Smooth muscle cell of the brain vasculature (primary cell): ENCODE results near the gene ELFN2.
"Not testable (repeated sequence)": the region's sequence is repeated elsewhere in the genome, so short reads cannot be mapped to it uniquely, and the experiment has no call there.

Source experiments
- DNase-seq: peaks from one replicate; pipeline ENCODE4 v3.0.0-alpha.2; 2012; ENCODE audit warnings: low read depth, low spot score

The ELFN2 gene

DNA sequence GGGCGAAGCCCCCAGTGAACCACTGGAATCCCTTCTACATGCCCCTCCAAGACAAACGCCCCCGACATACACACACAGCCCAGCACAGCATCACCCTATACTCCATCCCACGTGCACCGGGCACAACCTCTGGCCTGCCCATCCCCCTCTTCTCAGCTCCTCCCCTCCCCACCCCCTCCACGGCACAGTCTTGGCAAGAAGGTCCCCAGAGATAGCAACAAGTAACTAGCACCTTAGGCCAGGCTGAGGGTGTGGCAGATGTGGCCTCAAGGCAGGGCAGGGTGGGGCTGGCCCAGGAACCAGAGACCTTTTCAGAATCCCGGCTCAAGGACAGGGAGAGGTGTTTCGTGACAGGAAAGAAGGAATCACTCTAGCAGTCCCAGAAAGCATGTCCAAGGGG, 90.7 kb downstream of the ELFN2 start:
- DNase-seq = no peak

DNA sequence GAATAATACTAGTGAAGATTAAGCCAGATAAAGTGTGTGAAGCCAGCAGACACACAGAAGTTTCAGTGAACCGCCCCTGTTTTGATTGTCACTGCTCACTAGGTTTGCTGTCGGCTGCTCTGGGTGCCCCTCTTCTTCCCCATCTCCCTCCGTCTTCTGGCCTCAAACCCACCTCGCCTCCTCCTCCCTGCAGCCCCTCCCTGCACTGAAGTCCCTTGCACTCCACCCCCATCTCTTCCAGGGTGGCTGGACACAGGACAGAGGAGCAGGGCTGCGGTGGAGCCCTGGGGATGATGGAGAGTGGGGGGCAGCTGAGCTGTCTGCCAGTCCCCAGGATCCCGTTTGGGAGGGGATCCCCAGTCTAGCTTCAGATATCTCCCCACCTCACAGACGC, 91.5 kb downstream of the ELFN2 start:
- DNase-seq = no peak

DNA sequence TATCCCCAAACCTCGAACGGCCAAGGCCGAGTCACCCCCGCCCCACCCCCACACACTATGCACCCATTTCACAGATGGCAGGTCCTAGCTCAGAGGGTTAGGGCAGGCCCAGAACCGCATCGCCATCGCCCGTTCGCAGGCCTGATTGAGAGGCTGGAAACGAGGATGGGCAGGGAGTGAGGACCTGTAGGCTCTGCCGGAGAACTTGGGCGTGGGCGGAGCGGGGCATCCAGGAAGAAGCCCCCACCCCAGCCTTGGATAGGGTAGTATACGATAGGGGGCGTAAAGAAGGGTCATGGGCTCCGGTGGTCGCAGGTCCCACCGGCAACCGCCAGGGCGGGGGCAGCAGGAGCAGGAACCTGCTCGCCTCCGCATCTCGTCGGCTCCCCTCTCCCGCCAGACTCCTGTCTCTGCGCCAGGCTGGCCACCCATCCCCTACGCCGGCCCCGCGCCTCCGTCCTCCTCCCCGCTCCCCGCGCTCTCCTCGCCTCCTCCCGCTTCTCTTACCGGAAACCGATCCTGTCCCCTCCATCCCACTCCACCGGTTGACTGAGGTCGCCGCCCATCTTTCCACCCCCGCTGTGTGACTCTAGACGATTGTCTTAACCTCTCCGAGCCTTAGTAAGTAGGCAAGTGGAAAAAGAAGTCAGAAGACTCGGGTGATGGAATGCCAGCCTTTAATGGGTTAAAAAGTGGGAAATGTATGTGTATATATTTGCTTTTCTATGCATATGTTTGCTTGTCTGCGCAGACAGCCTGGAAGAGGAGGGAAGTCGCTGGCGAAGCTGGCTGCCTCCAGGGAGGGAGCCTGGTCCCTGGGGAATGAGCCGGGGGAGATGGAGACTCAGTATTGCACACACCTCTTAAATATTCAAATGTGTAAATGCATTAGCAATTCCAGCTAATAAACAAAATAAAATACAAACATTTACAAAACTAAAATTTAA, 92.1 kb downstream of the ELFN2 start:
- no peak for DNase-seq

- no peak for DNase-seq
Observed at GRCh38 chr22:37334461-37334858, 92.8 kb downstream of the ELFN2 start.

- DNase-seq = no peak
Observed at GRCh38 chr22:37333724-37334460, 93.4 kb downstream of the ELFN2 start.

DNA sequence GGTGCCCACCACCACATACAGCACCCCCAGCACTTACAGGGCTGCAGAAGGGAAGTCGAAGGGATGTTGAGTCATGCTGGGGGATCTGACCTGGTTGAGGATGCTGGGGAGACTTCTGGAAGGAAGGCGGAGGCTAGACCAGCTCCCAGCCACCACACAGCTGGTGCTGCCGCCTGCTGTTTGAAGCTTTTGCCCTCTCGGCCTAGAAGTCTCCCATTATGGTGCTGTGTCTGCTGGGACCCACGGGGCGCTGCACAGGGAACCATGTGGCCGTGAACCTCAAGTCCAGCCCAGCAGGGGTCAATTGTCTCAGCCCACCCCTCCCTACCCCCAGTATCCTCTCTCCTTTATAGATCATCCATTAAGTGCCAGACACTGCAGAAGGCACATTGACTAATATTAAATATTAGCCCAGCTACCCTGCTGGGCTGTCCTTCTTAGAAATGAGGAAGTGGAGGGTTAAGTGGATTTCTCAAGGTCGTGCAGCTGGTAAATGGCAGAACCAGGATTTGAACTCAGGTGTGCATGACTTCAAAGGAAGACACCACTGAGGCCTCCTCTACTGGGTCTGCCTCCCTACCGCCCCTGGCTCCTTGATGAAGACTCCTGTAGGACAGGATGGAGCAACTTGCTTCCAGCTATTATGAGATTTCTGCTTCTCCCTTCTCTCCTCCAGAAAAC, 95.3 kb downstream of the ELFN2 start:
- no peak for DNase-seq

DNA sequence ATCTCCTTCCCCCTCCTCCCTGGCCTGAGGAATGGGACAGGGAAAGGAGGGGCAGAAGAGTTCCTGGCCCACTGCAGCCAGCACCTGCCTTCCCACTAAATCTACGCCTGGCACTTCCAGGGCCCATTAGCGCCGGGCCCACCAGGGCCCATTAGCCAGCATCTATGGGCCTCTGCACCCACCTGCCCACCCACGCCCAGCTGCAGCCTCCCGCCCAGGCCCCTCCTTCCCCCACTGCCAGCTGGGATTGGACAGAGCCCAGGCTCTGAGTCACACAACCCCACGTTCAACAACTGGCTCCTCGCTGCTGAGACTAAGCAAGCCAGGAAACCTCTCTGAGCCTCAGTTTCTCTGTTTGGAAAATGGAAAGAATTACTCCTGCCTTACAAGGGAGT, 96.2 kb downstream of the ELFN2 start:
- DNase-seq = no peak

GRCh38 chr22:37330200-37331033, 96.9 kb downstream of the ELFN2 start:
- no peak for DNase-seq

GRCh38 chr22:37329238-37330140, 97.8 kb downstream of the ELFN2 start:
- DNase-seq = no peak

GRCh38 chr22:37328538-37329237, 98.6 kb downstream of the ELFN2 start:
- DNase-seq = not testable (repeated sequence)

DNA sequence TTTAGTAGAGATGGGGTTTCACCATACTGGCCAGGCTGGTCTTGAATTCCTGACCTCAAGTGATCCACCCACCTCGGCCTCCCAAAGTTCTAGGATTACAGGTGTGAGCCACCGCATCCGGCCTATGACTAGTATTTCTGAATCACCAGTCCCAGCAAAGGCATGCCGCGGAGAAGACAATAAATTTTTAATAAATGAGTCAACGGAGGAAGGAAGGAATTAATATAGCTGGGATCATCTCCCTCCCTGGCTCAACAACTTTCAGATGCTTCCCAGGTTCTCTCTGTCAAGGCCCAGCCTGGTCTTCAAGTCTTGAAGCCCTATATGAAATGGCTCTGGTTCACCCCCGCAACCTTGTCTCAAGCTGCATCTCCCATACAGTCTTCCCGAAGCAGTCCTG, 99.3 kb downstream of the ELFN2 start:
- no peak for DNase-seq

DNA sequence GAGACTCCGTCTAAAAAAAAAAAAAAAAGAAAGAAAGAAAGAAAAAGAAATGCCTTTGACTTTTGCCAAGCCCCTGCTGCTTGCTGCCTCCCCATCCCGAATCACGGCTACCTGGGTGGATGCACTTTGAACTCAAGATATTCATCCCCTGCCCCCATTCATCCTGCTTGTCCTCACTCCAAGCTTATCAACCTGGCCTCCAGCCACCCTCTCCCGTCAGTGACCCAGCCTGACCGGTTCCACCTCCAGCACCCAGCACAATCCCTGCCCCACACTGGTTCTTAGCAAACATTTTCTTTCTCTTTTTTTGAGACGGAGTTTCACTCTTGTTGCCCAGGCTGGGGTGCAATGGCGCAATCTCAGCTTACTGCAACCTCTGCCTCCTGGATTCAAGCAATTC, 100.6 kb downstream of the ELFN2 start:
- DNase-seq = no peak

DNA sequence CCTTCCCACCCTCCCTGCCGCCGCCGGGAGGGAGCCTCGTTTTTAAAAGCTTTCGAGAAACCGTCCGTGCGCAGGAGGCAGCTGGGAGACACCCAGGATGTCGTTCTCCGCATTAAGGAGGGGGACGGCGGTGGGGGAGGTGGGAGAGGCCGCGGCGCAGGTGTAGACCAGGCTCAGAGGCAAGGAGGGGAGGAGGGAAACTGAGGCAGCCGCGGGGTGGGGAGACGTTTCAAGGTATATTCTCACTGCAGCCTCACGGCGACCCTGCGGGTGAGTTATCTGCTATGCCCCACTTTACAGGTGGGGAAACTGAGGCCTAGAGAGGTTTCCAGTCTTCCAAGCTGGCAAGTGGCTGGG, 102.3 kb downstream of the ELFN2 start:
- no peak for DNase-seq

GRCh38 chr22:37324340-37325038, 102.8 kb downstream of the ELFN2 start:
- no peak for DNase-seq

DNA sequence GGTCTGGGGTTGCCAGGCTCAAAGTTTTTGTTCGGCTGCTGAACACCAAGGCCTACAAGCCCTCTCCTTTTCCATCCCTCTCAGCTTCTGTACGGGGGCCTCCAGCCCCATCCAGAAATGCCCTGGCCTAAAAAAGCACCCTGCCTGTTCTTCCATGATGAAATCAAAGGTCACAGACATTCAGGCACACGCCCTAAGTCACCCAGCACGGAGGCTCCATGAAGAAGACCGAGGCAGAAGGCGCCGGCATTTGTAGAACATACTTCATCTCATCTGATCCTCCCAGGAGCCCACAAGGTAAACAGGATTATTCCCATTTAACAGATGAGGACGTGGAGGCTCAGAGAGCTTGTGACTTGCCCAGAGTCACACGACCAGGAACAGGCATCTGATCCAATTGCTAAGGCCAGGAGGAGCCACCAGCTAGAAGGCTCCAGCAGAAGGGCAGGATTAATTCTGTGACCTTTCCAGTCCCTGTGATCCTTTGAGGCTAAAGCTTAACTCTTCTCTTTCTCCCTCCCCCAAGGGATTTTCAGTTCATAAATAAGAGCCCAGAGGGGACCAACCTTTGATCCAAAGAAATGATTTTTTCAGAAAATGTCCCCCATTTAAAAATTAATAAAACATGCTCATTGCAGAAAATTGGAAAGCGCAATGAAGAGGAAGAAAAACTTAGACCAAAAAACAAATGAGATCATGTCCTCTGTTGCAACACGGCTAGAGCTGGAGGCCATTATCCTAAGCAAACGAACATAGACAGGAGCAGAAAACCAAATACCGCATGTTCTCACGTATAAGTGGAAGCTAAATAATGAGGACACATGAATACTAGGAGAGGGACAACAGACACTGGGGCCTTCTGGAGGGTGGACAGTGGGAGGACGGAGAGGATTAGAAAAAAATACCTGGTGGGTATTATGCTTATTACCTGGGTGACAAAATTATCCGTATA, 106.3 kb downstream of the ELFN2 start:
- DNase-seq = no peak

- no peak for DNase-seq
Observed at GRCh38 chr22:37319469-37319868, 107.8 kb downstream of the ELFN2 start.

DNA sequence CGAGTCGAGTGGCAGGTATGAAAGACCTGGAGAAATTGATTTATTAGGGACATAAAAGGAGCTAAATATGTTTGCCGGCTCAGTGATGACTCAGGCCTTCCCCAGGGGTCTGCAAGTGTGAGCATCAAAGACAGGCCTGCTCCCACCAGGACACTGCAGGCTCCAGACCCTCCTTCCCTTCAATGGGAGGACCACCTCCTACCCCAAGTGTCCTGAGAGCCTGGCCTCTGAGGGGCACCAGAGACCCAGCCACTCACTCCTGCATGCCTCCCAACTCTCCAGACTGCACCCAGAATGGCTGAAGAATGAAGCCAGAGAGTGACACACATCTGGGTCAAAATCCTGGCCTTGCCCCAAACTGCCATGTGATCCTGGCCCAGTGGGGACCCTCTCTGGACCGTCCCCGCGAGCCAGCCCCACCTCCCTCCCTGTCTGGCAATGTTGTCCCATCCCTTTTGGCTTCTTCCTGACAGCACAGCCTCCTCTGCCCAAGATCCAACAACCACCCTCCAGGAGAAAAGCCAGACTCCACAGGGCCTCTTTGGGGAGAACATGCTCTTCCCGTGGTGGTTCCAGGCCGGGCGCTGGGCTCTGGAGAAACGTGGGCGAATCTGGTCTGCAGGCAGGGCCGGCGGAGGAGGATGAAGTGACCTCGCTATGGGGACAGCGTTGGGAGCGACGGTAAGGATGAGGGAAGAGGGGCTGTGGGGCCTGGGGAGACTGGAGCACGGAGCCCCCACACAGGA, 108.7 kb downstream of the ELFN2 start:
- DNase-seq = no peak
